Astrocyte of the cerebellum (primary cell): ENCODE data around the gene TFB1M.

ENCODE experiments used
- DNase-seq: peaks from one replicate; pipeline ENCODE4 v3.0.0-alpha.2; 2011; ENCODE audit warnings: low read depth
- H3K4me3 ChIP-seq: 2 replicates; pipeline ENCODE4 v1.5.1; 2011; ENCODE audit warnings: mild to moderate bottlenecking, low read depth, low read length, moderate library complexity
- in situ Hi-C: cut with HindIII; loops from 2 replicates; pipeline ENCODE4 v1.10.0; 2017; ENCODE audit warnings: low sequenced_read_pairs
- TF ChIP-seq, protein P1 (sequence below): IDR thresholded peaks from 2 replicates; pipeline ENCODE4 v1.5.1; 2012; ENCODE audit warnings: low read length, low read depth, moderate library complexity, mild to moderate bottlenecking; ENCODE audit errors: missing control alignments

TFB1M gene

GRCh38 chr6:155287762-155288161 is 26.5 kb downstream of the TFB1M start:
- TF ChIP-seq, protein P1, sequence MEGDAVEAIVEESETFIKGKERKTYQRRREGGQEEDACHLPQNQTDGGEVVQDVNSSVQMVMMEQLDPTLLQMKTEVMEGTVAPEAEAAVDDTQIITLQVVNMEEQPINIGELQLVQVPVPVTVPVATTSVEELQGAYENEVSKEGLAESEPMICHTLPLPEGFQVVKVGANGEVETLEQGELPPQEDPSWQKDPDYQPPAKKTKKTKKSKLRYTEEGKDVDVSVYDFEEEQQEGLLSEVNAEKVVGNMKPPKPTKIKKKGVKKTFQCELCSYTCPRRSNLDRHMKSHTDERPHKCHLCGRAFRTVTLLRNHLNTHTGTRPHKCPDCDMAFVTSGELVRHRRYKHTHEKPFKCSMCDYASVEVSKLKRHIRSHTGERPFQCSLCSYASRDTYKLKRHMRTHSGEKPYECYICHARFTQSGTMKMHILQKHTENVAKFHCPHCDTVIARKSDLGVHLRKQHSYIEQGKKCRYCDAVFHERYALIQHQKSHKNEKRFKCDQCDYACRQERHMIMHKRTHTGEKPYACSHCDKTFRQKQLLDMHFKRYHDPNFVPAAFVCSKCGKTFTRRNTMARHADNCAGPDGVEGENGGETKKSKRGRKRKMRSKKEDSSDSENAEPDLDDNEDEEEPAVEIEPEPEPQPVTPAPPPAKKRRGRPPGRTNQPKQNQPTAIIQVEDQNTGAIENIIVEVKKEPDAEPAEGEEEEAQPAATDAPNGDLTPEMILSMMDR, result peak; percentile 7
- in situ Hi-C loops, result no loop called here
- no peak for DNase-seq
- H3K4me3 ChIP-seq, result no peak overlapping the region

DNA sequence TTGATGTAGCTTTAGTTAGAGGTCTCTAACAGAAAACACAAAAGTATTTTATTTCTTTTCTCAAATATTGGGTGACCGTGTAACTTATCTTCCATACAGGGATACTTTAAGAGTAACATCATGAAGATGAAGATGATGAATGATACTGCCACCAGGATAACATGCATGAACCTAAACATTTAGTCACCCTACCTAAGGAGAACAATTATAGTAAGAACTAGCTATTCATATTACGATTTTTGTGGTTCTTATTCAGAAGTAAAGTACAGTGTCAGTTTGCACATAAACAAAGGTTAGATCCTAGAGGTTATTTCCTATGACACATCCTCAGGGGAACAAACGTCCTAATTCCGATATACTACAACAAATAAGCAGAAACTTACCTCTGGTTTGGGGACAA is 29.5 kb downstream of the TFB1M start:
- TF ChIP-seq, protein P1, result no peak
- no peak overlapping the region for H3K4me3 ChIP-seq
- in situ Hi-C loops, result no loop called here

DNA sequence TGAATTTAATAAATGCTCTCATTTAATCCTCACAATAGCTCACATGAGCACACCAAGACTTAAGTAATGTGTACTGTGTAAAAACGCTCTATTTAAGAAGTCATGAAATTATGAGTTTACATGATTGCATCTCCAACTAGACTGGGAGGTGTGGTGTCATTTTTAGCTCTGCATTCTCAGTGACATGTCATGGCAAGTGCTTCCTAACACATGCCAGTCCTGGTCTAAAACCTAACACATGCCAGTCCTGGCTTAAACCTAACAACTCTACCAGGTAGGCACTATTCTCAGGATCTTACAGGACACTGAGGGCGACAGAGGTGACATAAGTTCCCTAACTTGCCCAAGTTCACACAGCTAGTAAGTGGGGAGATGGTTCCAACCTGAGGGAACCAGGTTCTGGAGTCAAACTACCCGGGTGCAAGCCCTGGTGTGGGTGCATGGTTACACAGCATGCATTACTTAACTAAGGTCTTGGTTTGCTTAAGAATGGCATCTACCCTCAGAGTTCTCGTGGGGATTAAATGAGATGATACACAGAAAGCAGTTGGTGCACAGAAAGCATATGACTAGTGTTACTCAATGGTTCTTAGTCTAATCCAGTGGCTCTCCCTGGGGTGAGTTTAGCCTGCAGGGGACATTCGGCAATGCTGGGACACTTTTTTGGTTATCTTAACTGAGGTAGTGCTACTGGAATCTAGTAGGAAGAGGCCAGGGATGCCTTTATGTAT is 35.8 kb downstream of the TFB1M start:
- DNase-seq, result no peak
- in situ Hi-C loops, result no loop called here
- no peak overlapping the region for H3K4me3 ChIP-seq
- TF ChIP-seq, protein P1, result no peak

More for the DNA sequence above, 29.5 kb downstream of the TFB1M start:
- no peak for DNase-seq

DNA sequence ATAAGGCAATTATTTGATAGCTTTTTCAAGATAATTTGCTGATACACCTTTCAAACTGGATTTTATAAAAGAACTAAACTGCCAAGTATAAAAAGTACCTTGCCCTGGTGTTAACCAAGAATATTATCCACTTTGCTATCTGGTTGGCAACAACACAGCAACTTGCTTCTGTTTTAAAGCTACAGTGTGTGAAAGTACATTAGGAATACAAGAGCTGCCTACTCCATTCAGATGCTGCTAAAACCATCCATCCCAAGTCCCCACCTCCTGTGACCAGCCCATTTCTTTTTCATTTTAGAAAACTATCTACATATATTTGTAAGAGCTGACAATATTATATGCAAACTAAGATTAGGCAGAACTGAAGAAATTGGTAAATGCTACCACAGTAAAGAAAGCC is 37.6 kb downstream of the TFB1M start:
- no peak for DNase-seq
- TF ChIP-seq, protein P1, result no peak
- in situ Hi-C loops, result no loop called here
- no peak overlapping the region for H3K4me3 ChIP-seq

DNA sequence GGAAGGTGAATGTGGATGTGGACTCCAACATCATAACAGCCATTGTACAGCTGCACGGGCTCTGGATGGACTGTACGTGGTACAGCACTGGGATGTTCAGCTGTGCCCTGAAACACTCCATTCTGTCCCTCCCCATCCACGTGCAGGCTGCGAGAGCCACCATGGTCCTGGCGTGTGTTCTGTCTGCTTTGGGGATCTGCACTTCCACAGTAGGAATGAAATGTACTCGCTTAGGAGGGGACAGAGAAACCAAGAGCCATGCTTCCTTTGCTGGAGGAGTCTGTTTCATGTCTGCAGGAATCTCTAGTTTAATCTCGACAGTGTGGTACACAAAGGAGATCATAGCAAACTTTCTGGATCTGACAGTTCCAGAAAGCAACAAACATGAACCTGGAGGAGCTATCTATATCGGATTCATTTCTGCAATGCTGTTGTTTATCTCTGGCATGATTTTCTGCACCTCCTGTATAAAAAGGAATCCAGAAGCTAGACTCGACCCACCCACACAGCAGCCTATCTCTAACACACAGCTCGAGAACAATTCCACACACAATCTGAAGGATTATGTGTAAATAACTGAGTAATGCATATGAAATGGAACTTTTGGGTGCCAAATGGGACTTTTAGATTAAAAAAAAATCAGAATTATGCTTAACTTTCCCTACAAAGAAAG is 38.3 kb downstream of the TFB1M start:
- TF ChIP-seq, protein P1, result no peak
- no peak for DNase-seq
- in situ Hi-C loops, result no loop called here
- no peak overlapping the region for H3K4me3 ChIP-seq

DNA sequence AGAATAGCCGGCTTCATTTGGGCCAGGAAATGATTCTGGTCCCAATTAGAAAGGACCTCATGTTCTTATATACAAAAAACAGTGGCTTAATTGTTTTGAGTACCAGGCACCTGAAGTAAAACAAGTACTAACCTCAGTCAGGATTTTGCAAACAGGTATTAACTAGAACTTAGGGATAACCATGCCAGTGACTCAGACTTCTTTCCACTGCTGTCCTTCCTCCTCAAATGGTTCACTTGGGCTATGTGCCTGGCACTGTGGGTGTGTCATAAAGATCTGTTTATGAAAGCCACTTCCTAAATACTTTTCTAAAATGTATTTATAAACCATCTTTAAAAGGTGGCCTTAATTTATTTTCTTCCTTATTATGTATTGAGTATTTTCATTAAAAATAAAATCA is 39.8 kb downstream of the TFB1M start:
- TF ChIP-seq, protein P1, result no peak
- no peak overlapping the region for H3K4me3 ChIP-seq
- peak; percentile 33 for DNase-seq
- in situ Hi-C loops, result loop anchor here (25.0 kb wide), 1 partner anchor 337 kb away; no protein-coding TSS in a partner anchor
